Inferior parietal cortex (tissue), 1 donor: ENCODE data around the gene RGL1.

Experiments used
- DNase-seq: peaks from one replicate; pipeline ENCODE4 v3.0.0-alpha.2; 2016; ENCODE audit errors: extremely low spot score

RGL1 gene

GRCh38 chr1:183889095-183889494 is 84.2 kb downstream of the RGL1 start:
- DNase-seq = no peak

GRCh38 chr1:183891158-183891856 is 86.4 kb downstream of the RGL1 start:
- no peak for DNase-seq

GRCh38 chr1:183892351-183892793 is 87.5 kb downstream of the RGL1 start:
- DNase-seq = no peak

GRCh38 chr1:183893561-183894289 is 88.8 kb downstream of the RGL1 start:
- DNase-seq = no peak

- no peak for DNase-seq
These were observed 89.3 kb downstream of the RGL1 start for GRCh38 chr1:183894290-183894565.

- DNase-seq = no peak
These were observed 91.6 kb downstream of the RGL1 start for GRCh38 chr1:183896466-183897048.

GRCh38 chr1:183898001-183898396 is 93.1 kb downstream of the RGL1 start:
- no peak for DNase-seq

- DNase-seq = no peak
These were observed 93.7 kb downstream of the RGL1 start for GRCh38 chr1:183898610-183899009.

GRCh38 chr1:183901748-183902330 is 96.9 kb downstream of the RGL1 start:
- DNase-seq = no peak

GRCh38 chr1:183903101-183903500 is 98.2 kb downstream of the RGL1 start:
- DNase-seq = no peak

GRCh38 chr1:183905508-183906113 is 100.7 kb downstream of the RGL1 start:
- no peak for DNase-seq

- DNase-seq = no peak
These were observed 102.2 kb downstream of the RGL1 start for GRCh38 chr1:183907070-183907469.

- DNase-seq = no peak
These were observed 103.2 kb downstream of the RGL1 start for GRCh38 chr1:183908079-183908478.

- DNase-seq = no peak
These were observed 104.8 kb downstream of the RGL1 start for GRCh38 chr1:183909672-183910071.

- DNase-seq = no peak
These were observed 105.9 kb downstream of the RGL1 start for GRCh38 chr1:183910845-183911244.

- DNase-seq = no peak
These were observed 106.4 kb downstream of the RGL1 start for GRCh38 chr1:183911285-183911684.

GRCh38 chr1:183912265-183912886 is 107.5 kb downstream of the RGL1 start:
- no peak for DNase-seq

- no peak for DNase-seq
These were observed 108.7 kb downstream of the RGL1 start for GRCh38 chr1:183913567-183913993.

- DNase-seq = no peak
These were observed 109.4 kb downstream of the RGL1 start for GRCh38 chr1:183914276-183914675.

- no peak for DNase-seq
These were observed 110.0 kb downstream of the RGL1 start for GRCh38 chr1:183914891-183915290.

- DNase-seq = peak; percentile 99
These were observed 110.9 kb downstream of the RGL1 start for GRCh38 chr1:183915625-183916510.
